Colonic mucosa (tissue), 4 donors: ENCODE measurements around the gene TMEM272. TPM values are rescaled to one million over a fixed set of nuclear protein-coding genes. Genes with fewer than 3 reads are reported as not detected.

Experiments used
- DNase-seq: peaks from one replicate; pipeline ENCODE4 v3.0.0-alpha.2; 2020
- H3K27ac ChIP-seq: fragments of 200-600 bp; one replicate; pipeline ENCODE4 v1.8.0; 2021
- H3K27me3 ChIP-seq: fragments of 200-600 bp; one replicate; pipeline ENCODE4 v1.8.0; 2021
- H3K36me3 ChIP-seq: fragments of 200-600 bp; one replicate; pipeline ENCODE4 v1.8.0; 2021
- H3K4me1 ChIP-seq: fragments of 200-600 bp; one replicate; pipeline ENCODE4 v1.8.0; 2021; ENCODE audit warnings: mild to moderate bottlenecking
- H3K4me3 ChIP-seq: fragments of 200-600 bp; one replicate; pipeline ENCODE4 v1.8.0; 2021
- H3K9ac ChIP-seq, 2 donors: one replicate each; pipeline ENCODE4 v1.7.0; 2013; ENCODE audit warnings: control low read depth in 2 of 2, low read depth in 2 of 2, low read length in 2 of 2
- H3K9me3 ChIP-seq: fragments of 200-600 bp; one replicate; pipeline ENCODE4 v1.8.0; 2021
- intact Hi-C: fragments of 100-400 bp; cut with DNase I; formaldehyde crosslinking; loops from one replicate; pipeline ENCODE4 v1.14.1; 2022
- total RNA-seq, 2 donors: library from RNA; stranded (reverse); fragmentation: NEBNext Ultra II Directional in 1 of 2; extraction: Animal tissue kit (Norgen Biotek cat#: 25700) in 1 of 2; gene quantifications; one replicate each; pipeline ENCODE4 v1.2.1, GENCODE V29; 2021
- TF ChIP-seq, protein P1 (sequence below): fragments of 200-600 bp; IDR thresholded peaks from one replicate; pipeline ENCODE4 v1.8.0; 2022; ENCODE audit warnings: antibody characterized with exemption, mild to moderate bottlenecking
- donor health status: healthy.
- donor health status: DM: no; HTN: no; CAD: no.
- donor health status: DM: no; HTN: no; CAD: no.

Gene TMEM272
- total RNA-seq, 2 donors from 2014 or later = 0.12 TPM; not detected in 1

GRCh38 chr13:51804295-51805172 lies 40.4 kb downstream of the TMEM272 start:
- peak; percentile 45 for DNase-seq
- intact Hi-C loops = loop anchor here (5.0 kb wide), 1 partner anchor 222 kb away; the partner anchor contains the start of gene WDFY2
- peak overlapping the region; percentile 67 for H3K4me3 ChIP-seq
- no peaks in the 10 kb centered on the region for H3K9me3 ChIP-seq
- TF ChIP-seq, protein P1, sequence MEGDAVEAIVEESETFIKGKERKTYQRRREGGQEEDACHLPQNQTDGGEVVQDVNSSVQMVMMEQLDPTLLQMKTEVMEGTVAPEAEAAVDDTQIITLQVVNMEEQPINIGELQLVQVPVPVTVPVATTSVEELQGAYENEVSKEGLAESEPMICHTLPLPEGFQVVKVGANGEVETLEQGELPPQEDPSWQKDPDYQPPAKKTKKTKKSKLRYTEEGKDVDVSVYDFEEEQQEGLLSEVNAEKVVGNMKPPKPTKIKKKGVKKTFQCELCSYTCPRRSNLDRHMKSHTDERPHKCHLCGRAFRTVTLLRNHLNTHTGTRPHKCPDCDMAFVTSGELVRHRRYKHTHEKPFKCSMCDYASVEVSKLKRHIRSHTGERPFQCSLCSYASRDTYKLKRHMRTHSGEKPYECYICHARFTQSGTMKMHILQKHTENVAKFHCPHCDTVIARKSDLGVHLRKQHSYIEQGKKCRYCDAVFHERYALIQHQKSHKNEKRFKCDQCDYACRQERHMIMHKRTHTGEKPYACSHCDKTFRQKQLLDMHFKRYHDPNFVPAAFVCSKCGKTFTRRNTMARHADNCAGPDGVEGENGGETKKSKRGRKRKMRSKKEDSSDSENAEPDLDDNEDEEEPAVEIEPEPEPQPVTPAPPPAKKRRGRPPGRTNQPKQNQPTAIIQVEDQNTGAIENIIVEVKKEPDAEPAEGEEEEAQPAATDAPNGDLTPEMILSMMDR = no peak
- H3K4me1 ChIP-seq = peaks cover 13% of the 10 kb centered on the region
- H3K36me3 ChIP-seq = no peaks in the 10 kb centered on the region
- no peaks in the 10 kb centered on the region for H3K27me3 ChIP-seq
- peak overlapping the region; percentile 76 to 100 for H3K9ac ChIP-seq
- H3K27ac ChIP-seq = peak overlapping the region; percentile 99

- intact Hi-C loops = loop anchor here (5.0 kb wide), 1 partner anchor 221 kb away; the partner anchor contains the start of gene WDFY2
- H3K4me1 ChIP-seq = peaks cover 13% of the 10 kb centered on the region
- no peaks in the 10 kb centered on the region for H3K36me3 ChIP-seq
- TF ChIP-seq, protein P1 = no peak
- H3K27me3 ChIP-seq = no peaks in the 10 kb centered on the region
- DNase-seq = peak; percentile 94
- peak within 1 kb of the TSS; percentile 76 to 100 for H3K9ac ChIP-seq
- peak within 1 kb of the TSS; percentile 67 for H3K4me3 ChIP-seq
- peak within 1 kb of the TSS; percentile 99 for H3K27ac ChIP-seq
- no peaks in the 10 kb centered on the region for H3K9me3 ChIP-seq
These were observed 41.3 kb downstream of the TMEM272 start, which contains the start of gene DHRS12 for GRCh38 chr13:51803422-51804294. Gene DHRS12 (minus strand): TSS chr13:51804163. CDS start chr13:51799659, 4,504 bp downstream.

DNA sequence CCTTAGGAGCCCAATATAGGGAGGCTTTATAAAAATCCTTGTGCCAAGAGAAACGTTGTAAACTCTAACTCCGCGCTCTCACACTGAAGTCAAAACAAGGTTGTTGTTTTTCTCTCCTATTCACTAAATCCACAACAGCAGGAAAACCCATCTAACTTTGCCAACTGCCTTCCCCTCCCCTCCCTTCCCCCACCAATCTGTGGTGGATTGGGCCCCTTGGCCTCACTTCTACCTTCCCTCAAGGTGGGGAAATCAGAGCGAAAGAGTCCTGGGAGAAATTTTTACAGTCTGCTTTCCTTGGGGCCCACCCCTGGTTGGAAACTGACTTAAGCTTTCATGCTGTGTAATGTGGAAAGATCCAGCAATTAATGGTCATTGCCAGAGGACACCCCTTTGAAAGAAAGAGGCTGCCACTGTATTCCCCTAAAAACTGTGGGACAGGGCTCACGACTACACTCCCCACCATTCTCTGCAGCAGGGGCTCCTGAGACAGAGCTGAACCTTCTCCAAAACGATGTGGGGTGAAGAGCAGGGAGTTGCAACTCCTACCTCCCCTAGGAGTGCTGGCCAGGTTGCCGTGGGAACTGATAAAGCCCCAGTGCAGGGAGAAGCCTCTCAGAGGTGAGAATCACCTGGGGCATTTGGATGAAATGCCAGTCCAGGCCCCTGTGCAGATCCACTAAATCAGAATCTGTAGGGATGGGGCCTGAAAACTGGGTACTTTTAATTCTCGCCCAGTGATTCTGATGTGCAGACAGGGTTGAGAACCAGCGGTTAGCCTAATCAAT lies 42.2 kb downstream of the TMEM272 start:
- H3K4me3 ChIP-seq = peak overlapping the region; percentile 67
- intact Hi-C loops = loop anchor here (5.0 kb wide), 1 partner anchor 221 kb away; the partner anchor contains the start of gene WDFY2
- peak overlapping the region; percentile 99 for H3K27ac ChIP-seq
- peaks cover 13% of the 10 kb centered on the region for H3K4me1 ChIP-seq
- no peaks in the 10 kb centered on the region for H3K36me3 ChIP-seq
- H3K27me3 ChIP-seq = no peaks in the 10 kb centered on the region
- no peaks in the 10 kb centered on the region for H3K9me3 ChIP-seq
- peak overlapping the region; percentile 76 to 100 for H3K9ac ChIP-seq
- peak; percentile 36 for DNase-seq
- TF ChIP-seq, protein P1 = no peak

DNA sequence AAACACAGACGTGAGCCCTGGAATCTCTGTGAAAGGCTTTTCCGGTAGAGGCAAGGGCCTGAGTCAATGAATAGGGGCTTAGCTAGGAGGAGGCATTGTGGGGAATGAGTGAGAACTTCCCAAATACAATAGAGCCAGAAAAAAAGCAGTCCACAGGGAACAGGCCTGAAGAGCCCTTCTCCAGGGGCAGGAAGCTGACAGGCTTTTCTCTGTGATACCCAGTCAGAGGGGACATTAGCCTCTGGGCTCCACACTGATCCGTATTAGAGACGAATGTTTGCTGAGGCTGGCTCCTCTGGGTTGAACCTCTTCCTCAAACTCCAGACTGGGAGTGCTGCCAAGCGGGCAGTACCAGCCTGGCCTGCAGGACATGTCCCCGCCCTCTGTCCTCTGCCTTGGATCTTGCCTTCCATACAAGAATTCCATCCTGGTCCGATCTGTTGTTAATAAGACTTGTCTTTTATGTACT lies 43.3 kb downstream of the TMEM272 start:
- no peaks in the 10 kb centered on the region for H3K9me3 ChIP-seq
- H3K9ac ChIP-seq = peak overlapping the region in 1 of 2 donors; percentile 76
- DNase-seq = peak; percentile 86
- H3K27ac ChIP-seq = peak overlapping the region; percentile 58
- no peak overlapping the region for H3K4me3 ChIP-seq
- TF ChIP-seq, protein P1 = no peak
- no peaks in the 10 kb centered on the region for H3K36me3 ChIP-seq
- no peaks in the 10 kb centered on the region for H3K27me3 ChIP-seq
- peaks cover 13% of the 10 kb centered on the region for H3K4me1 ChIP-seq
- intact Hi-C loops = loop anchor here (5.0 kb wide), 1 partner anchor 219 kb away; the partner anchor contains the start of gene WDFY2
